PC-3 (cell line): ENCODE measurements around the gene C9orf85.
"Not testable (repeated sequence)": the region's sequence is repeated elsewhere in the genome, so short reads cannot be mapped to it uniquely, and the experiment has no call there.

ENCODE experiments used
- CTCF ChIP-seq: fragments of 300-600 bp; sonication (generic); conservative IDR thresholded peaks from 2 replicates; pipeline ENCODE4 v1.5.1; 2017; ENCODE audit warnings: antibody characterized with exemption, low read depth, mild to moderate bottlenecking, low read length
- EZH2 ChIP-seq: fragments of 300-600 bp; sonication (generic); IDR thresholded peaks from one replicate; pipeline ENCODE4 v1.6.1; 2017; ENCODE audit warnings: antibody characterized with exemption, mild to moderate bottlenecking, low read length; ENCODE audit not compliant: unreplicated experiment
- EZH2phosphoT487 ChIP-seq: fragments of 300-600 bp; sonication (generic); IDR thresholded peaks from 2 replicates; pipeline ENCODE4 v1.6.1; 2018; ENCODE audit warnings: mild to moderate bottlenecking, antibody characterized with exemption, low read length, borderline replicate concordance

GRCh38 chr9:71898756-71899155 is 12.7 kb upstream of the C9orf85 start:
- not testable (repeated sequence) for TF ChIP-seq CTCF, EZH2phosphoT487, EZH2
